HG02571 (cell line): Measurements from ENCODE around the gene TSPAN5.

ENCODE experiments used
- ATAC-seq: cut with Tn5 transposase; IDR thresholded peaks from one replicate; pipeline ENCODE4 v1.9.1; 2021; ENCODE audit warnings: mild to moderate bottlenecking, moderate library complexity; ENCODE audit not compliant: unreplicated experiment

Gene TSPAN5

DNA sequence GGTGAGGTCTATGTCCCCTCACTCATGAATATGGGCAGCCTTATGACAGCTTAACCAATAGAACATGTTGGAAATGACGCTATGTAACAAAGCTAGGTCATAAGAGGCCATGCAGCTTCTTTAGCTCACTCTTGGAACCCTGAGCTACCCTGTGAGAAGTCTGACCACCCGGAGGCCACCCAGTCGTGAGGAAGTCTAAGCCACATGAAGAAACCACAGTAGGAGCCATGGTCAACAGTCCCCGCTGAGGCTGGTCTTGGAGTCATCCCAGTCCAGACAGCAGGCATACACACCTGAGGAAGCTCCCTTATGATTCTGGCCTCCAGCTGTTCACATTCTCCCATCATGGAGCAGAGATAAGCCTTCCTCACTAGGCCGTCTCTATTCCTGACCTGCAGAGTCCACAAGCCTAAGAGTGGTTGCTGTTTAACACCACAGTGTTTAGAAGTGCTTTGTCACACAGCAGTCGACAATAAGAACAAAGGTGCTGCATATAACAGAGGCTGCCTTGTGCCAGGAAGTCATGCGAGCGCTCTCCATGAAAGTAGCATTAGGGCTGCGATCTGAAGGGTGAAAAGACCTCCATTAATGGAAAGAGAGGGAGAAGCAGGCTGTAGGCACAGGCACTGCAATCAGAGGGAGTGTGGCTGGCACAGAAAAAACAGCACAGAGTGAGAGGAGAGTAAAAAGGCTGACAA, 38.2 kb downstream of the TSPAN5 start:
- no peak for ATAC-seq

DNA sequence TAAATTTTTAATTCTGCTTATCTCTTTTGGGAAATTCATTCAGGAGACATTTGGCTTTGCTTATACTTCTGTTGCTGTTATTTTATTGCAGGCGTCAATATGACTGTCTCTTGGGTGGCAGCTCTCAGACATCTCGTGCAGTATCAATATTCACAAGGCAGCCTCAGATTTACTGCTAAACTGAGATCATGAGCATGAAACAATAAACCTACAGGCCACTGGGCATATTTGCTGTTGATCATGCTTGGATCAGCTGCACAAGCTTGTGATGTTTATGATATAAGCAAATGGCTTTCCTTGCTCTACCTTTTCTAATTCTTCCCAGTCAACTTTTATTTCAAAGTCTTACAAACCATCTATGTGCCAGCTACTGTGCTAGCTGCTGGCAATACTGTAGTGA, 39.2 kb downstream of the TSPAN5 start:
- ATAC-seq, result no peak

GRCh38 chr4:98618680-98619079, 39.7 kb downstream of the TSPAN5 start:
- no peak for ATAC-seq

- no peak for ATAC-seq
Observed at GRCh38 chr4:98617358-98618047, 40.9 kb downstream of the TSPAN5 start.

GRCh38 chr4:98615991-98616390, 42.4 kb downstream of the TSPAN5 start:
- no peak for ATAC-seq

DNA sequence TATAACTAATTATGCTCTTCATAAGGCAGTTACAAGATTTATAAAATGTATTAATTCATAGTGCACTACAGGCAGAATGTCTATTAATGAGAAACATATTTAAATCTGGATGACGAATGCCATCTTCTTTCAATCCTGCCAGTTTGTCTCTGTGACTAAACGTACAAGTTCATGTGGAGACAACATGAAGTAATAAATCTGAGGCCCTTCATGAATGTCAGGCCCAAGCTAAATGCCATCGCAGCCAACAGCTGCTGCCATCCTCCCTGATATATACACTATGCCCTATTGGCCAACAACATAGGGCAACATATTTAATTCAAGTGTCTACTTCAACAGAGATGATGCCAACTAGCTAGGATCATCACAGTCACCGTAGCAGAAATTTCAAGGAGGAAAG, 43.7 kb downstream of the TSPAN5 start:
- no peak for ATAC-seq

DNA sequence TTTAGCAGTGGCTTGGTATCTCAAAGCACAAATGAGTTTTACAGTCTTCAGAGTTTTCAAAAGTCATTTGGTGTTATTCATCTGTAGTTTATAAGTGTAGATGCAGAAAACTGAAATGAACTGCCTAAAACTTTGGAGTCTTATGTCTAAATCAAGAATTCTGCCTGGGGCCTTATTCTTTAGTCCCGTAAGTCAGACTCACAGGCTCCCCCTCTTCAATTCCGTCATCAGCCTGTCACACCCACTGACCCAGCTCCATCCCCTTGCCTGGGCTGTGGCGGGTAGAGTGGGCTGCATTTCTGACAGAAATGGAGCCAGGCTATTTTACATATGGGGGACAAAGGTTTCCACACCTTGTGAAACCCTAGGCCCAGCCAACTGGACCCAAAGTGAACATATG, 44.3 kb downstream of the TSPAN5 start:
- no peak for ATAC-seq

DNA sequence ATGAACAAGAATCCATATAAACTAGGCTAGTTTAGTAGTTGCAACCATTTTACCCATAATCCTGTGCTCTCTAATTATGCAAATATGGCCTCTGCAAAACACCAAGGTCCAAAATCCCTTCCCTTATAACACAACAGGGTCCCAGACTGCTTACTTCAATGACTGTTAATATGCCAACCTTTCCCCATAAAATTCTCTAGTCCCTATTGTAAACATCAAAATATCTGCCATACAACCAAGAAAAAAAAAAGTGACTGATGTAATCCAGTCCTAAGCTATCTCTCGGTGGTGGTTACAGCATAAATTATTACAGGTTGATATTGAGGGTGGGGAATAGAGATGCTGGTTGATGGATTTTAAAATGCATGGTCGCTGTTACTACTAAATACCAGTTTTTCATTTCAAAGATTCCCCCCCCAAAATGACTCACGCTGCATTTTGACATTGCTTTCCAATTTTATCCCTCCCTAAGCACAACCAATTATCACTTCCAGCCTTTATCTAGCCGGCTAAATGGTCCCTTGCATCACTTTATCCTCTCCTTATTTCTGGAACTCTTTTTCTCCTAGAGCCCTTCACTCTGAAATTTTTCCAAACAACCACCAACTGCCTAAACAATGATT, 44.8 kb downstream of the TSPAN5 start:
- ATAC-seq, result no peak

- no peak for ATAC-seq
Observed at GRCh38 chr4:98612318-98613250, 45.8 kb downstream of the TSPAN5 start.

- ATAC-seq, result no peak
Observed at GRCh38 chr4:98611677-98612317, 46.6 kb downstream of the TSPAN5 start.

GRCh38 chr4:98610926-98611676, 47.3 kb downstream of the TSPAN5 start:
- no peak for ATAC-seq

- ATAC-seq, result no peak
Observed at GRCh38 chr4:98610431-98610830, 48.0 kb downstream of the TSPAN5 start.

DNA sequence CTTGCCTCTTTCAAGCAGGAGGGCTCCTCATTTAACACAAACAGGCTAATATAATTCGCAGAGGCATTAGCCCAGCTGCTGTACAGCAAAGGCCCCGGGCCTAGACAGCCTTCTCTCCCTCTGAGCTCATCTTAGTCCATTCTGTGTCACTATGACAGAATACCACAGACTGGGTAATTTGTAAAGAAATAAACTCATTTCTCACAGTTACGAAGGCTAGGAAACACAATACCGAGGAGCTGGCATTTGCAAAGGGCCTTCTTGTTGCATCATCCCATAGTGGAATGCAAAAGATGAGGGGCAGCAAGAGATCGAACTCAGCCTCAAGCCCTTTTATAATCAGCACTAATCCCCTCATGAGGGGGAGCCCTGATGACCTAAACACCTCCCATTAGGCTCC, 48.5 kb downstream of the TSPAN5 start:
- no peak for ATAC-seq

- ATAC-seq, result no peak
Observed at GRCh38 chr4:98608356-98608755, 50.1 kb downstream of the TSPAN5 start.

GRCh38 chr4:98606894-98607293, 51.5 kb downstream of the TSPAN5 start:
- ATAC-seq, result no peak

DNA sequence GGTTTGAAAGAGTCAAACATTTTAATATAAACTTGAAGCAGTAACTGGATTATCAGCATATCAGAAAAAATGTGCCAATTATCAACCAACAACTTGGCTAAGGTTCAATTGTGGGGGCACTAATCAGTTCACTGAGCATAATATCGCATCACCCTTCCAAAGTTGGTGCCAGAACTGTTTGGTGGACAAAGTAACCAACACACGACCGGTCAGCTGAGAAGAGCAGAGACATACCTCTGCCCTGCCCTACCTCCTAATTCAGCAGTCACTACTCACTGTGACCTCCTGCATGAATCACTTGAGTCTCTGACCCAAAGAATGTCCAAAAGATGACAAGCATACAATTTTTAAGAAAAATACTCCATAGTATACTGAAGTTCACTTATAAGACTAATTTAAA, 53.2 kb downstream of the TSPAN5 start:
- no peak for ATAC-seq

DNA sequence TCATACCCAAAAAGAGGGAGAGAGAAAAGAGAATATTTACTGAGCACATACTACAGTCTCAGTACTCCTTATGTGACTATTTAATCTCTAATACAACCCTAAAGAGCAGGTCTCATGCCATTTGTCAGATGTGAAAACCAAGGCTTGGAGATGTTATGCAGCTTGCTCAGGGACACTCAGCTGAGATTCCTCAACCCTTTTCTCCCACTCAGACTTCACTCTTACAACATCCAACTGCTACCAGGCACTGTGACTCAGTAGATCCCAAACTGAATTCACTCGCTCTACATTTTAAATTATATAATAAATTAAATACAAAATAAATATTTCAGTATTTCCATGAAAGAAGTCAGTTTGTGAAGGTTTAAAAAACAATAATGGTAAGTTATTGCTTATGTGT, 53.7 kb downstream of the TSPAN5 start:
- no peak for ATAC-seq

- no peak for ATAC-seq
Observed at GRCh38 chr4:98603683-98604521, 54.5 kb downstream of the TSPAN5 start.

DNA sequence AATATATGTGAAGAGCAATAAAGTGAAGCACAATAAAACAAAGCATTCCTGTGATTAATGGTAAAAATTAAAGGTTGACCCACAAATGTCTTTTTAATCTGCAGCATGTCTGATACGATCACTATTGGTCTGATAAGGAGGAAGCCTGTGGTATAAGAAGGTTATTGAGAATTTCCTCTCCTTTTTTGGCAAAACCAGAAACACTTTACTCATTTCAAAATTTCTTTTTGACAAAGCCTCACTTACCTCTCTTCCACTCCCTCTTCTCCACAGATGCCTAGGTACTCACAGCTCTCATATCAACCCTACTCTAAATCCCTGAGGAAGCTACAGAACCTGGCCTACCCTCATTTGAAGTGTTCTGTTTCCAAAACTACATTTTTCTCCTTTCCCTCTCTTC, 56.1 kb downstream of the TSPAN5 start:
- ATAC-seq, result no peak
